BE2C (cell line): ENCODE measurements around the gene TSHB.

Source experiments
- DNase-seq: peaks from one replicate; pipeline ENCODE4 v3.0.0-alpha.2; 2020
- H3K27me3 ChIP-seq: fragments of 250-450 bp; sonication (Bioruptor Pico); 2 replicates; pipeline ENCODE4 v1.5.1; 2020; ENCODE audit warnings: mild to moderate bottlenecking
- H3K36me3 ChIP-seq: fragments of 250-450 bp; sonication (Bioruptor Pico); 2 replicates; pipeline ENCODE4 v1.5.1; 2020; ENCODE audit warnings: mild to moderate bottlenecking
- H3K4me1 ChIP-seq: fragments of 250-450 bp; sonication (Bioruptor Pico); 2 replicates; pipeline ENCODE4 v1.5.1; 2020
- H3K4me3 ChIP-seq: 2 replicates; pipeline ENCODE4 v1.5.1; 2011; ENCODE audit warnings: low read depth, low read length
- H3K9me3 ChIP-seq: fragments of 250-450 bp; sonication (Bioruptor Pico); 2 replicates; pipeline ENCODE4 v1.5.1; 2020
- CTCF ChIP-seq: IDR thresholded peaks from 2 replicates; pipeline ENCODE4 v1.5.1; 2012; ENCODE audit warnings: mild to moderate bottlenecking, low read depth, low read length

Gene TSHB

GRCh38 chr1:115069659-115070308, 40.2 kb downstream of the TSHB start:
- no peak for DNase-seq
- H3K36me3 ChIP-seq, result no peaks in the 10 kb centered on the region
- H3K27me3 ChIP-seq, result no peaks in the 10 kb centered on the region
- no peak for TF ChIP-seq CTCF
- no peaks in the 10 kb centered on the region for H3K9me3 ChIP-seq
- no peak overlapping the region for H3K4me3 ChIP-seq
- no peaks in the 10 kb centered on the region for H3K4me1 ChIP-seq

GRCh38 chr1:115071012-115071664, 41.5 kb downstream of the TSHB start:
- DNase-seq, result no peak
- no peak overlapping the region for H3K4me3 ChIP-seq
- no peaks in the 10 kb centered on the region for H3K9me3 ChIP-seq
- no peaks in the 10 kb centered on the region for H3K27me3 ChIP-seq
- no peak for TF ChIP-seq CTCF
- H3K36me3 ChIP-seq, result no peaks in the 10 kb centered on the region
- no peaks in the 10 kb centered on the region for H3K4me1 ChIP-seq

GRCh38 chr1:115073298-115074087, 43.9 kb downstream of the TSHB start:
- TF ChIP-seq CTCF, result no peak
- Histone ChIP-seq H3K9me3 (no peaks in the 10 kb centered on the region), H3K4me1 (no peaks in the 10 kb centered on the region), H3K36me3 (no peaks in the 10 kb centered on the region), H3K27me3 (no peaks in the 10 kb centered on the region), H3K4me3 (no peak overlapping the region)
- DNase-seq, result no peak

- Histone ChIP-seq H3K9me3 (no peaks in the 10 kb centered on the region), H3K36me3 (no peaks in the 10 kb centered on the region), H3K4me3 (no peak overlapping the region), H3K4me1 (no peaks in the 10 kb centered on the region), H3K27me3 (no peaks in the 10 kb centered on the region)
- no peak for DNase-seq
- no peak for TF ChIP-seq CTCF
Measured at GRCh38 chr1:115074839-115075534, 45.4 kb downstream of the TSHB start.

GRCh38 chr1:115076384-115076915, 46.8 kb downstream of the TSHB start:
- no peak for TF ChIP-seq CTCF
- Histone ChIP-seq H3K4me3 (no peak overlapping the region), H3K4me1 (no peaks in the 10 kb centered on the region), H3K9me3 (no peaks in the 10 kb centered on the region), H3K36me3 (no peaks in the 10 kb centered on the region), H3K27me3 (no peaks in the 10 kb centered on the region)
- no peak for DNase-seq
